ENCODE measurements around the gene KCNMA1. TPM values are rescaled to one million over a fixed set of nuclear protein-coding genes. Genes with fewer than 3 reads are reported as not detected.
A peak's percentile ranks its signal among the peaks of the same experiment; 100 is the strongest.

Gene KCNMA1
- total RNA-seq, 1 experiment from 2014 or later = 0.70 TPM

DNA sequence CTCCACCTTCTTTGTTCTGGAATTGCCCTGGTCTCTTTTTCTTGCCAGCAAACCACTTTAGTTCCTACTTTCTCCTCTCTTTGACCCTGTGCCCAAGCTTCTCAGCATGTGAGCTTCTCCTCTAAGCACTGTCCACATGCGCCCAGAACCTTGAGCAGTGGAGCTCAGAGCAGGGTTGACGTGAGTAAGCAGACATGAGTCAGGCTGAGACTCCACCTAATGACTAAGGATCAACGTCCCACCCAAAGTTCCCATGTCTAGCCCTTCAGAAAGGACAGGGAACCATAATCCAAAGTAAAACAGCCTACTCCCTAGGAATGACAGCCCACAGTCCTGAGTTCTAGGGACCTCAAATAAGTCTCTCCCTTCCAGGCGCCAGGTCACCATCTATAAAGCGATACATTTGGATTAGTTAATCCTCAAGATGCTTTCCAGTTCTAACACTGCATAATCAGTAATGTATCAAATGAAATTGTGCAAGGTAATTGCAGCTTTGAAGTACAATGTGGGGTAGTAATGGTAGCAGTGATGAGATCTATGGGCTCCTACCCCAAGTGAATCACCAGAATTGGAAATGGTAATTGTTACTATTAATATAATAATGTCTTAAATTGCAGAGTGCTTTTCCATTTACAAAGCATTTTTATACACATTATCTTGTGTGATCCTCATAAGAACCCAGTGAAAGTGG lies 44.5 kb downstream of the KCNMA1 start:
- H3K4me3 ChIP-seq = no peak overlapping the region
- TF ChIP-seq EZH2 (IDR thresholded peaks at IDR 0.05; ENCODE audit: low read depth) = no peak
- H2AFZ ChIP-seq = no peak overlapping the region
- BruUV-seq (replicated peaks) = no TSS peak
- peak overlapping the region; percentile 53 for H3K4me2 ChIP-seq
- H3K27me3 ChIP-seq (ENCODE audit: insufficient read depth, low read depth) = no peaks in the 10 kb centered on the region
- POLR2A ChIA-PET (ENCODE audit: unreplicated experiment) = no interaction called here
- peak overlapping the region; percentile 77 for H3K27ac ChIP-seq
- H3F3A ChIP-seq (ENCODE audit: insufficient read depth, low read depth) = peaks cover 24% of the 10 kb centered on the region
- H4K20me1 ChIP-seq (ENCODE audit: insufficient read depth) = no peaks in the 10 kb centered on the region
- no peaks in the 10 kb centered on the region for H3K36me3 ChIP-seq (ENCODE audit: low read depth)
- peak; percentile 34 to 80 for DNase-seq
- H3K9me2 ChIP-seq (ENCODE audit: insufficient read depth) = no peaks in the 10 kb centered on the region
- CTCF ChIA-PET = interaction anchor here (0.6 kb wide), 1 partner anchor 9 kb away, joined by 3 read pairs; no protein-coding TSS in a partner anchor
- peaks cover 35% of the 10 kb centered on the region for H3K4me1 ChIP-seq (replicated peaks; ENCODE audit: insufficient read depth)
- intact Hi-C loops (cut with micrococcal nuclease; ENCODE audit: unreplicated experiment) = no loop called here
- no peaks in the 10 kb centered on the region for H3K9me3 ChIP-seq (ENCODE audit: insufficient read depth, low read depth)
- no peaks in the 10 kb centered on the region for H3K79me2 ChIP-seq (ENCODE audit: low read depth)

- CTCF ChIA-PET = no interaction called here
- POLR2A ChIA-PET (ENCODE audit: unreplicated experiment) = no interaction called here
- no peak for TF ChIP-seq EZH2 (IDR thresholded peaks at IDR 0.05; ENCODE audit: low read depth)
- TF ChIP-seq, protein P1, sequence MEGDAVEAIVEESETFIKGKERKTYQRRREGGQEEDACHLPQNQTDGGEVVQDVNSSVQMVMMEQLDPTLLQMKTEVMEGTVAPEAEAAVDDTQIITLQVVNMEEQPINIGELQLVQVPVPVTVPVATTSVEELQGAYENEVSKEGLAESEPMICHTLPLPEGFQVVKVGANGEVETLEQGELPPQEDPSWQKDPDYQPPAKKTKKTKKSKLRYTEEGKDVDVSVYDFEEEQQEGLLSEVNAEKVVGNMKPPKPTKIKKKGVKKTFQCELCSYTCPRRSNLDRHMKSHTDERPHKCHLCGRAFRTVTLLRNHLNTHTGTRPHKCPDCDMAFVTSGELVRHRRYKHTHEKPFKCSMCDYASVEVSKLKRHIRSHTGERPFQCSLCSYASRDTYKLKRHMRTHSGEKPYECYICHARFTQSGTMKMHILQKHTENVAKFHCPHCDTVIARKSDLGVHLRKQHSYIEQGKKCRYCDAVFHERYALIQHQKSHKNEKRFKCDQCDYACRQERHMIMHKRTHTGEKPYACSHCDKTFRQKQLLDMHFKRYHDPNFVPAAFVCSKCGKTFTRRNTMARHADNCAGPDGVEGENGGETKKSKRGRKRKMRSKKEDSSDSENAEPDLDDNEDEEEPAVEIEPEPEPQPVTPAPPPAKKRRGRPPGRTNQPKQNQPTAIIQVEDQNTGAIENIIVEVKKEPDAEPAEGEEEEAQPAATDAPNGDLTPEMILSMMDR (conservative IDR thresholded peaks at IDR 0.05) = no peak
- Histone ChIP-seq H2AFZ (no peak overlapping the region), H3K27ac (peak overlapping the region; percentile 77), H3F3A (ENCODE audit: insufficient read depth, low read depth) (peaks cover 30% of the 10 kb centered on the region), H3K4me1 (replicated peaks; ENCODE audit: insufficient read depth) (peaks cover 40% of the 10 kb centered on the region), H3K4me3 (no peak overlapping the region), H3K27me3 (ENCODE audit: insufficient read depth, low read depth) (no peaks in the 10 kb centered on the region), H3K9me3 (ENCODE audit: insufficient read depth, low read depth) (no peaks in the 10 kb centered on the region), H3K9me2 (ENCODE audit: insufficient read depth) (no peaks in the 10 kb centered on the region), H3K4me2 (peak overlapping the region; percentile 53; the same call in 1 of the 2 replicates), H3K79me2 (ENCODE audit: low read depth) (no peaks in the 10 kb centered on the region), H3K36me3 (ENCODE audit: low read depth) (no peaks in the 10 kb centered on the region), H4K20me1 (ENCODE audit: insufficient read depth) (no peaks in the 10 kb centered on the region)
- DNase-seq = no peak
- TSS peak; percentile 52 for BruUV-seq (replicated peaks)
- intact Hi-C loops (cut with micrococcal nuclease; ENCODE audit: unreplicated experiment) = no loop called here
Observed at GRCh38 chr10:77592510-77592909, 45.1 kb downstream of the KCNMA1 start.

GRCh38 chr10:77591238-77591880 lies 46.2 kb downstream of the KCNMA1 start:
- H3K27me3 ChIP-seq (ENCODE audit: insufficient read depth, low read depth) = no peaks in the 10 kb centered on the region
- no peak overlapping the region for H3K4me2 ChIP-seq
- H3F3A ChIP-seq (ENCODE audit: insufficient read depth, low read depth) = peaks cover 40% of the 10 kb centered on the region
- H3K36me3 ChIP-seq (ENCODE audit: low read depth) = no peaks in the 10 kb centered on the region
- POLR2A ChIA-PET (ENCODE audit: unreplicated experiment) = no interaction called here
- CTCF ChIA-PET = no interaction called here
- H3K4me1 ChIP-seq (replicated peaks; ENCODE audit: insufficient read depth) = peaks cover 52% of the 10 kb centered on the region
- intact Hi-C loops (cut with micrococcal nuclease; ENCODE audit: unreplicated experiment) = no loop called here
- no peak overlapping the region for H3K4me3 ChIP-seq
- no TSS peak for BruUV-seq (replicated peaks)
- no peak overlapping the region for H3K27ac ChIP-seq
- H3K9me3 ChIP-seq (ENCODE audit: insufficient read depth, low read depth) = no peaks in the 10 kb centered on the region
- no peaks in the 10 kb centered on the region for H4K20me1 ChIP-seq (ENCODE audit: insufficient read depth)
- no peaks in the 10 kb centered on the region for H3K9me2 ChIP-seq (ENCODE audit: insufficient read depth)
- no peak for DNase-seq
- H2AFZ ChIP-seq = no peak overlapping the region
- no peak for TF ChIP-seq EZH2 (IDR thresholded peaks at IDR 0.05; ENCODE audit: low read depth)
- TF ChIP-seq, protein P1 (conservative IDR thresholded peaks at IDR 0.05) = no peak
- no peaks in the 10 kb centered on the region for H3K79me2 ChIP-seq (ENCODE audit: low read depth)

All from PC-9 (cell line).